ENCODE measurements around the gene EPX. TPM values are rescaled to one million over a fixed set of nuclear protein-coding genes. Genes with fewer than 3 reads are reported as not detected.

The EPX gene
- total RNA-seq, 1 experiment from 2014 or later: not detected

GRCh38 chr17:58187063-58187462 lies 5.5 kb upstream of the EPX start:
- Histone ChIP-seq H3K9me2 (ENCODE audit: insufficient read depth) (no peaks in the 10 kb centered on the region), H3K9ac (ENCODE audit: low read length) (no peak overlapping the region), H3K36me3 (ENCODE audit: control insufficient read depth in 1 of 2, insufficient read depth in 2 of 2, low read length in 2 of 2) (no peaks in the 10 kb centered on the region), H3K79me2 (ENCODE audit: insufficient read depth, low read length) (no peaks in the 10 kb centered on the region), H3K4me2 (ENCODE audit: low read length) (no peak overlapping the region), H4K20me1 (ENCODE audit: insufficient read depth) (no peaks in the 10 kb centered on the region), H3K9me3 (ENCODE audit: control insufficient read depth in 1 of 2, insufficient read depth in 1 of 2, low read depth in 1 of 2, low read length in 2 of 2) (no peaks in the 10 kb centered on the region), H3K27ac (ENCODE audit: low read depth, low read length) (no peak overlapping the region), H3K4me3 (replicated peaks in 1 of 2; ENCODE audit: low read depth in 1 of 2, low read length in 2 of 2) (no peak overlapping the region), H3K4me1 (ENCODE audit: control insufficient read depth in 1 of 2, insufficient read depth in 2 of 2, low read length in 2 of 2) (peaks cover 16 to 33% of the 10 kb centered on the region in 2 experiments), H3K27me3 (ENCODE audit: insufficient read depth, low read length) (no peaks in the 10 kb centered on the region), H2AFZ (ENCODE audit: low read depth, low read length, poor library complexity, severe bottlenecking) (no peak overlapping the region)
- TF ChIP-seq JUND (IDR thresholded peaks at IDR 0.05) (no peak), MAX (IDR thresholded peaks at IDR 0.05) (no peak), SP1 (IDR thresholded peaks at IDR 0.05; ENCODE audit: low read depth) (no peak), EGR1 (IDR thresholded peaks at IDR 0.05; ENCODE audit: low read depth) (no peak), POLR2AphosphoS5 (IDR thresholded peaks at IDR 0.05; ENCODE audit: low read depth, low read length) (no peak), FOSL1 (IDR thresholded peaks at IDR 0.05; ENCODE audit: low read depth) (no peak), TCF7L2 (IDR thresholded peaks at IDR 0.05; ENCODE audit: borderline replicate concordance, extremely low read depth, insufficient read depth, insufficient read length) (no peak), SRF (IDR thresholded peaks at IDR 0.05; ENCODE audit: low read depth) (no peak), POLR2A (IDR thresholded peaks at IDR 0.05; ENCODE audit: borderline replicate concordance, extremely low read depth, insufficient read depth, insufficient read length) (no peak), RAD21 (IDR thresholded peaks at IDR 0.05; ENCODE audit: low read depth) (no peak), EZH2 (IDR thresholded peaks at IDR 0.05) (no peak), CEBPB (IDR thresholded peaks at IDR 0.05; ENCODE audit: low read depth) (no peak), SIN3A (IDR thresholded peaks at IDR 0.05; ENCODE audit: low read depth) (no peak), ELF1 (IDR thresholded peaks at IDR 0.05; ENCODE audit: borderline replicate concordance, low read depth) (no peak), EZH2phosphoT487 (IDR thresholded peaks at IDR 0.05; ENCODE audit: borderline replicate concordance) (no peak), CBX3 (IDR thresholded peaks at IDR 0.05; ENCODE audit: low read depth) (no peak)
- TF ChIP-seq, protein P1, sequence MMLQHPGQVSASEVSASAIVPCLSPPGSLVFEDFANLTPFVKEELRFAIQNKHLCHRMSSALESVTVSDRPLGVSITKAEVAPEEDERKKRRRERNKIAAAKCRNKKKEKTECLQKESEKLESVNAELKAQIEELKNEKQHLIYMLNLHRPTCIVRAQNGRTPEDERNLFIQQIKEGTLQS (IDR thresholded peaks at IDR 0.05): no peak
- TF ChIP-seq, protein P2, sequence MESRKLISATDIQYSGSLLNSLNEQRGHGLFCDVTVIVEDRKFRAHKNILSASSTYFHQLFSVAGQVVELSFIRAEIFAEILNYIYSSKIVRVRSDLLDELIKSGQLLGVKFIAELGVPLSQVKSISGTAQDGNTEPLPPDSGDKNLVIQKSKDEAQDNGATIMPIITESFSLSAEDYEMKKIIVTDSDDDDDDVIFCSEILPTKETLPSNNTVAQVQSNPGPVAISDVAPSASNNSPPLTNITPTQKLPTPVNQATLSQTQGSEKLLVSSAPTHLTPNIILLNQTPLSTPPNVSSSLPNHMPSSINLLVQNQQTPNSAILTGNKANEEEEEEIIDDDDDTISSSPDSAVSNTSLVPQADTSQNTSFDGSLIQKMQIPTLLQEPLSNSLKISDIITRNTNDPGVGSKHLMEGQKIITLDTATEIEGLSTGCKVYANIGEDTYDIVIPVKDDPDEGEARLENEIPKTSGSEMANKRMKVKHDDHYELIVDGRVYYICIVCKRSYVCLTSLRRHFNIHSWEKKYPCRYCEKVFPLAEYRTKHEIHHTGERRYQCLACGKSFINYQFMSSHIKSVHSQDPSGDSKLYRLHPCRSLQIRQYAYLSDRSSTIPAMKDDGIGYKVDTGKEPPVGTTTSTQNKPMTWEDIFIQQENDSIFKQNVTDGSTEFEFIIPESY (IDR thresholded peaks at IDR 0.05; ENCODE audit: extremely low read depth, insufficient replicate concordance, low read length): no peak
- TF ChIP-seq, protein P3, sequence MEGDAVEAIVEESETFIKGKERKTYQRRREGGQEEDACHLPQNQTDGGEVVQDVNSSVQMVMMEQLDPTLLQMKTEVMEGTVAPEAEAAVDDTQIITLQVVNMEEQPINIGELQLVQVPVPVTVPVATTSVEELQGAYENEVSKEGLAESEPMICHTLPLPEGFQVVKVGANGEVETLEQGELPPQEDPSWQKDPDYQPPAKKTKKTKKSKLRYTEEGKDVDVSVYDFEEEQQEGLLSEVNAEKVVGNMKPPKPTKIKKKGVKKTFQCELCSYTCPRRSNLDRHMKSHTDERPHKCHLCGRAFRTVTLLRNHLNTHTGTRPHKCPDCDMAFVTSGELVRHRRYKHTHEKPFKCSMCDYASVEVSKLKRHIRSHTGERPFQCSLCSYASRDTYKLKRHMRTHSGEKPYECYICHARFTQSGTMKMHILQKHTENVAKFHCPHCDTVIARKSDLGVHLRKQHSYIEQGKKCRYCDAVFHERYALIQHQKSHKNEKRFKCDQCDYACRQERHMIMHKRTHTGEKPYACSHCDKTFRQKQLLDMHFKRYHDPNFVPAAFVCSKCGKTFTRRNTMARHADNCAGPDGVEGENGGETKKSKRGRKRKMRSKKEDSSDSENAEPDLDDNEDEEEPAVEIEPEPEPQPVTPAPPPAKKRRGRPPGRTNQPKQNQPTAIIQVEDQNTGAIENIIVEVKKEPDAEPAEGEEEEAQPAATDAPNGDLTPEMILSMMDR (IDR thresholded peaks at IDR 0.05 in 2 of 3, conservative IDR thresholded peaks at IDR 0.05 in 1 of 3; ENCODE audit: borderline replicate concordance in 1 of 3, insufficient read depth in 1 of 3, low read depth in 2 of 3, low read length in 2 of 3): no peak
- intact Hi-C loops (cut with micrococcal nuclease): no loop called here
- ChIA-PET RAD21 (ENCODE audit: low non-redundant PET in 1 of 2, low total read pairs in 2 of 2, uncharacterized antibody in 2 of 2, unreplicated experiment in 2 of 2) (no interaction called here), CTCF (no interaction called here), POLR2A (no interaction called here)
- BruUV-seq (replicated peaks): no TSS peak
- no peak for DNase-seq (ENCODE audit: low read depth, low spot score)
- ATAC-seq: no peak
